DMS79 treated with DMSO at 0.1 percent for 48 hours (cell line): Measurements from ENCODE around the gene KRTAP10-6.
"Not testable (repeated sequence)": the region's sequence is repeated elsewhere in the genome, so short reads cannot be mapped to it uniquely, and the experiment has no call there.

Source experiments
- DNase-seq: peaks from one replicate; lab custom pipeline; 2025; lab: John Stamatoyannopoulos, UW

The KRTAP10-6 gene

GRCh38 chr21:44578371-44579055, 13.8 kb downstream of the KRTAP10-6 start:
- no peak for DNase-seq

DNA sequence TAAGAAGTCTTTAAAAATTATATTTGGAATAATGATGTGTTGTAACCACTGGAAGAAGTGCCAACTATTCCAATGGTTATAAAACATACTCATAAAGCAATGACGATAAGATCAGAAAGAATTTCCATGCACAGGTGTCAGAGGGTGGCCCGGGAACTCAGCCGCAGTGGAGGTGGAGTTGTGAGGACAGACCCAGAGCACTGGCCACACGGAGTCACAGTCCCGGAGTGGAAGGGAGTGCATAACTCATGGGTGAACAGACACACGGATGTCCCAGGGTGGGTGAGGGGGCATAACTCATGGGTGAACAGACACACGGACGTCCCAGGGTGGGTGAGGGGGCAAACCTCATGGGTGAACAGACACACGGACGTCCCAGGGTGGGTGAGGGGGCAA, 16.3 kb downstream of the KRTAP10-6 start:
- DNase-seq, result no peak

DNA sequence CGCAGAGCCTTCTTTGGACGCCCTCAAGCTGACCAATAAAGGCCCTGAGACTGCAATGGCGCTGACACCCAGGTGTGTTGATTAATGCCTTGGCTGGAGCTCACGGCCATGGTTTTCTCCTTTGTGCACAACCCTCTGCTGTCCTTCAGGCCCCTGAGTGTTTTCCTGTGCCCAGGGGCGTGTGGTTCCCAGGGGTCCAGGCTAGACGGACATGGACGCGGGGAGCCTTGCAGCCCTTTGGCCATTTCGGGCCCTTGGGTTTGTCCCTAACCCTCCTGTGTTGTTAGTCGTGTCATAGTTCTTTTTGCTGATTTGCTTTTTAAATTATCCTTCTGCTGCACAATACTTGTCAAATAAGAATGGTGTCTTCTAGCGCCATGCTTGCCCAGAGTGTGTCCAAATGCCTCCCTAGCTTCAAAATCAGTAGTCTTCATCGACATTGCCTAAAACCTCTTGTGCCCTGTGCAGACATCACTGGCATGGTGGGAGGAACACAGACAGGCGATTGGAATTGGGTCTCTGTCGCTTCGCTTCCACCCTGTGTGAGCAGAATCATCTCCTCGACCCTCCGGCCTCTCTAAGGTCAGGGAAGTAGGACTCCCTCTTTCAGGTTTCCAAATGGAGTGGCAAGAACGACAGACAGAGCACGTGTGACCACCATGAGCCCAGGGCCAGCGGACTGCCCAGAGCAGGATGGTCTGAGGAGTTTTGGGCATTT, 16.8 kb downstream of the KRTAP10-6 start:
- no peak for DNase-seq

DNA sequence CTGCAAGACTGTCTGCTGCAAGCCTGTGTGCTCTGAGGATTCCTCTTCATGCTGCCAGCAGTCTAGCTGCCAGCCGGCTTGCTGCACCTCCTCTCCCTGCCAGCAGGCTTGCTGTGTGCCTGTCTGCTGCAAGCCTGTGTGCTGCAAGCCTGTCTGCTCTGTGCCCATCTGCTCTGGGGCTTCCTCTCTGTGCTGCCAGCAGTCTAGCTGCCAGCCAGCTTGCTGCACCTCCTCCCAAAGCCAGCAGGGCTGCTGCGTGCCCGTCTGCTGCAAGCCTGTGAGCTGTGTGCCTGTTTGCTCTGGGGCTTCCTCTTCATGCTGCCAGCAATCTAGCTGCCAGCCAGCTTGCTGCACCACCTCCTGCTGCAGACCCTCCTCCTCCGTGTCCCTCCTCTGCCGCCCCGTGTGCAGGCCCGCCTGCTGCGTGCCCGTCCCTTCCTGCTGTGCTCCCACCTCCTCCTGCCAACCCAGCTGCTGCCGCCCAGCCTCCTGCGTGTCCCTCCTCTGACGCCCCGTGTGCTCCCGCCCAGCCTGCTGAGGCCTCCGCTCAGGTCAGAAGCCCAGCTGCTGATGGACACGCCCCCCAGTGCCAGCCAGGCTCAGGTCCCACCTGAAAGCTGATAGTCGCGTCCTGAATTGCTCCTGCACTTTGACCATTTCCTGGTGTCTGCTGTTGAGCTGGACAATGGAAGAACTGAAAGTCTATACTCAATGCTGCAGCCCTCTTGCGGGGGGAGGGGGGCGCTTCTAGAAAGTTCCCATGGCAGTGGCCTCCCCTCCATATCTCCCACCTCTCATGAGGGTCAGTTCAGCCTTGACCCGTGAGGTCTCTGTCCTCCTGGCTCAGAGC, 17.6 kb downstream of the KRTAP10-6 start:
- DNase-seq, result no peak

GRCh38 chr21:44573630-44574456, 18.5 kb downstream of the KRTAP10-6 start, which contains the start of gene KRTAP10-4:
Gene KRTAP10-4, plus strand, starts transcription at chr21:44573729. Its CDS starts 30 bp downstream, at chr21:44573759.
- DNase-seq, result not testable (repeated sequence)

DNA sequence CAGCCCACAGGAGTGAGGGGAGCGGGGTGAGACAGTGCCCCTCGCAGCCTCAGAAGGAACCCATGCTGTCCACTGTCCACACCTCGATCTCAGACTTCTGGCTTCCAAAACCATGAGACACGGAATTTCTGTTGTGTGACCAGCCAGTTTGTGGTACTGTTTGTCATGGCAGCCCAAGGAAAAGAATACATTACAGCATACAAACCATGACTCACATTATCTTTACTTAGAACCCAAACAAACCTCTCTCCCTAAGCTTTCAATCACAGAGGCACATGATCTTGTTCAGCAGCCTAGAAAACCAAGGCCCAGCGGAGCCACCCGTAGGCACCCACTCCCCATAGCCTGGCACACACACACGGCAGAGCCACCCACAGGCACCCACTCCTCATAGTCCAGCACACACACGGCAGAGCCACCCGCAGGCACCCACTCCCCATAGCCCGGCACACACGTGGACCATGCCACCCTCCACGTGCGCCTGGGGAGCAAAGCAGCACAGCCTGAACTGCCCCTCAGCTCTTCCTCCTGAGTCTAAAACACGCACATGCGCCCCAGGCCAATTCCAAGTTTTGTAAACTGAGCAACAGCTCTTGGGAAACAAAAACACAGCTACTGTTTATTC, 19.2 kb downstream of the KRTAP10-6 start:
- no peak for DNase-seq

DNA sequence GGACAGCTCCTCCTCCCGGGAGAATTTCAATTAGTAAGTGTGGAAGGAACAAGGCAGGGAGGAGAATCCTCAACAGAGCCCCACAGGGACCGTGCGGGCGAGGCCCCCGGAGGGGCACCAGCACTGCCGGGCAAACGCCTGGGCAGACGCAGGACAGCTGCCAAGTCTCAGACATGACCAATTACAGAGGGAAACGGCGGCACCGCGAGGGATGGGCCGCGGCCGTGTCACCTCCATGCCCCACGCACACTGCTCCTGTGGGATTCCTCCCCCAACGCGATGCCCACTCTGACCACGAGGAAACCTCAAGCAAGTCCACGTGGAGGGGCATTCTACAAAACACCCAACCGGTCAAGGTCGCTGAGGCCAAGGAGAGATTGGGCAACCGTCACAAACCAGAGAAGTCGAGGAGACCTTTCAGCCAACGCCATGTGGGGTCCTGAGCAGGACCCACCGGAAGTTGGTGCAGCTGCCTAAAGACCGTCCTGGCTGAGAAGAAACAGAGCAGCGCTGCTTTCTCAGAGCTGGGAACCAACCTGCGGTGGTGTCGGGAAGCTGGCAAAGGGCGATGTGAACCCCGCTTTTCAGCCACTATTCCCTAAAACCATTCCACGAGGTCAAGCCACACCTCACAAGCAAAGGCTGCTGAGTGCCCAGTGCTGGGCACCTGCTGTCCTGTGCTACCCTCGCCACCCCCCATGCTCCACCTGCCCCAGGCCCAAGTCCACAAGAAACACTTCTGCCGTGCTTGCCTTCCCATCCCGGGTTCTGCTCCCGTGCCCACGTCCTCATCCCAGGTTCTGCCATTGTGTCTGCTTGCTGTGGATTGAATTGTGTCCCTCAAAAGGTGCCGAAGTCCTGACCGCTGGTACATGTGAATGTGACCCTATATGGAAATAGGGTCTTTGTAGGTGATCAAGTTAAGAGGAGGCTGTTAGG, 20.2 kb downstream of the KRTAP10-6 start:
- no peak for DNase-seq

DNA sequence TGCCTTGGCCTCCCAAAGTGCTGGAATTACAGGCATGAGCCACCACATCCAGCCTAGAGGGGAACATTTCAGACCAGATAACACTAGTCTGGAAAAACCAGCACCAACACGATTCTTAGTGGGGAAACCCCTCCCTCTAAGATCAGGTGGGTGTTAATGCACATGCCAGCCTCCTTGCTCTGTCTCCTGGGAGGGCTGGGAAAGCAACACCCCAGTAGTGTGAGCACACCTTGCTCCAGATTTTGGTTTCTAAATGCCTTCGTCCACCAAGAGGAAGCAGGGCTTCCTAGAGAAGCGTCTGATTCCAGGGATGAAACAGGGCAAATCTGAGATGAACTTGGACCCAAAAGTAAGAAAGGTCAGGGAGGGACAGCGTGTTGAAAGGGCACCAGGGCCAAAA, 21.0 kb downstream of the KRTAP10-6 start:
- no peak for DNase-seq

DNA sequence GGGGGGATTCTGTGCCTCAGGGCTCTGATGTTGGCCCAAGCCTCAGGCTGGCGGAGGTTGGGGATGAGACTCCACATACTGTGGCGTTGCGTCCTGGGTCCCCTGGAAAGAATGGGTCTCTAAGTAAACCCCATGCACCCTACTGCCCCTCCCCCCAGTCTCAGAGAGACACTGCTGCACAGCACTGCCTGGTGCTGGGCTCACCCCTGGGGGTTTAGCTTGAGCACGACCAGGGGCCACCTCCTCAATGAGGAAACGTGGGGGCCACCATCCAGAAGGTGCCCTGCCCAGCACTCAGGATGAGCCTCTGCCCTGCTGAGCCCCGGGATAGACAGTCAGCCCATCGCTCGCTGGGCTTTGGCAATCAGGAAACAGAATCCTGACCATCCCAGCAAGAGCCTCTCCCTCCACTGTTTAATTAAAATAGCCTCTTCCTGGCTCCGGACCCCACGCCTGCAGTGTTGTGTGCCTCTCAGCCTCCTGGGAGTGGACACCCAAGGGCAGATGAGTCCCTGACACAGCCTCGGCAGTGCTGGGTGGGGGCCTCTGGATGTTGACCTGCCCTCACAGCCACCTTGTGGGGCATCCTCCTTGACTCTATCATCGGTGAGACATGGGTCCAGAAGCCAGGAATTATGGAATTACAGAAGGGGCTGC, 22.3 kb downstream of the KRTAP10-6 start:
- DNase-seq, result no peak

GRCh38 chr21:44568667-44569556, 23.4 kb downstream of the KRTAP10-6 start:
- DNase-seq, result no peak

- DNase-seq, result no peak
Measured at GRCh38 chr21:44568261-44568660, 24.0 kb downstream of the KRTAP10-6 start.

GRCh38 chr21:44567481-44568171, 24.7 kb downstream of the KRTAP10-6 start:
- no peak for DNase-seq

DNA sequence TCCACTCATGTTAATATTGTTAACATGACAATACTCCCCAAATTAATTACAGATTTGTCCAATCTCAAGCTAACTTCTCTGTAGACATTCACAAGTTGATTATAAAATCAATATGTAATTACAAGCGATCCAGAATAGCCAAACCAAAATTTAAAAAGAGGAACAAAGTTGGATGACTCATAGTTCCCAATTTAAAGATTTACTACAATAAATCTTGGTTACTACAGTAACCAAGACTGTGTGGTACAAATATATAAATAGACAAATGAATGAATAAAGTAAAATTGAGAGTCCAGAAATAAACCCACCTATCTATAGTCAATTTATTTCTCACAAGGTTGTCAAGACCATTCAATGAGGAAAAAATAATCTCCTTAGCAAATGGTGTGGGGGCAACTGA, 25.9 kb downstream of the KRTAP10-6 start:
- DNase-seq, result no peak

DNA sequence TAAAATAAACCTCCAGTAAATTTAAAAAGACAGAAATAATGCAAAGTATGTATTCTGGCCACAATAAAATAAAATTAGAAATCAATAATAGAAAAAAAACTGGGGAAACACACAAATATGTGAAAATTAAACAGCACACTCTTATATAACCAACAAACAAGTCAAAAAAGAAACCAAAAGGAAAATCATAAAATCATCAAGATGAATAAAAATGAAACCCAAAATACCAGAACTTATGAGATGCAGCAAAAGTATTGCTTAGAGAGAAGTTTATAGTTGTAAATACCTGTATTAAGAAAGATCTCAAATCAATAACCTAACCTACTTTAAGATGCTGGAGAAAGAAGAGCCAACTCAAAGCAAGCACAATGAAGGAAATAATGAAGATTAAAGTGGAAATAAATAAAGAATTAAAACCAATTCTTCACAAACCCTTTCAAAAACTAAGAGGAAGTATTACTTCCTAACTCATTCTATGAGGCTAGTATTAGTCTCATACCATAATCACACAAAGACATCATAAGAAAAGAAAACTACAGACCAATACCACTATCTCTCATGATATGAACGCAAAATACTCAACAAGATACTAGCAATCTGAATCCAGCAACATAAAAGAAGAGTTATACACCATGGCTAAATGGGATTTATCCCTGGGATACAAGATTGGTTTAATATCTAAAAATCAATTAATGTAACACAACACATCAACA, 27.3 kb downstream of the KRTAP10-6 start:
- no peak for DNase-seq

DNA sequence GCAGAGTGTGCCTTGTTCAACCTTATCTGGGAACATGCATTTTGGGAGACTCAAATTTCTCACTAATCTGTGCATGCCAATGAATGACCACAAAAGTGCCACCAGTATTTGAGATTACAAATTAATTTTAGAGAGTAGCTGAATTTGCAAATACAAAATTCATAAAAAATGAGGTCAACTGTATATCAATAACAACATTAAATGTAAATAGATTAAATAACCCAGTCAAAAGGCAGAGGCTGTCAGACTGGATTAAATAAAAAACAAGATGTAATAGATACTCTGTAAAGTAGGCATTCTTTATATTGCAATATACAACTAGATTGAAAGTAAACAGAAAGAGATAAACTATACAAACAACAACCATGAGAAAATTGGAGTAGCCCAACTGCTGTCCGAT, 28.2 kb downstream of the KRTAP10-6 start:
- DNase-seq, result no peak

GRCh38 chr21:44558695-44559094, 33.6 kb downstream of the KRTAP10-6 start, which contains the start of gene KRTAP10-3:
Gene KRTAP10-3, minus strand, starts transcription at chr21:44558795. Its CDS starts 80 bp downstream, at chr21:44558715.
- DNase-seq, result no peak

- DNase-seq, result not testable (repeated sequence)
Measured at GRCh38 chr21:44558329-44558675, 34.0 kb downstream of the KRTAP10-6 start.
